ENCODE results near the gene SARDH.

DNA sequence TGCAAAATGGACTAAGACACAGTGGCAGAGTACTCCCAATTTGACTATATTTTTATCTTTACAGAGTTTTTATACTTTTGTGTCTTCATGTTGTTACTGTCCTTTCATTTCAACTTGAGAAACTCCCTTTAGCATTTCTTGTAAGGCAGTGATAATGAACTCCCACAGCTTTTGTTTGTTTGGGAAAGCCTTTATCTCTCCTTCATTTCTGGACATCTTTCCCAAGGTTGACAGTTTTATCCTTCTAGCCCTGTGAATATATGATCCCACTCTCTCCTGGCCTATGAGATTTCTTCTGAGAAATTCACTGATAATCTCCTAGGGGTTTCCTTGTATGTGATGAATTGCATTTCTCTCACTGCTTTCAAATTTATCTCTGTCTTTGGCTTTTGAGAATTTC lies 9.2 kb upstream of the SARDH start:
- TF ChIP-seq, protein P1, sequence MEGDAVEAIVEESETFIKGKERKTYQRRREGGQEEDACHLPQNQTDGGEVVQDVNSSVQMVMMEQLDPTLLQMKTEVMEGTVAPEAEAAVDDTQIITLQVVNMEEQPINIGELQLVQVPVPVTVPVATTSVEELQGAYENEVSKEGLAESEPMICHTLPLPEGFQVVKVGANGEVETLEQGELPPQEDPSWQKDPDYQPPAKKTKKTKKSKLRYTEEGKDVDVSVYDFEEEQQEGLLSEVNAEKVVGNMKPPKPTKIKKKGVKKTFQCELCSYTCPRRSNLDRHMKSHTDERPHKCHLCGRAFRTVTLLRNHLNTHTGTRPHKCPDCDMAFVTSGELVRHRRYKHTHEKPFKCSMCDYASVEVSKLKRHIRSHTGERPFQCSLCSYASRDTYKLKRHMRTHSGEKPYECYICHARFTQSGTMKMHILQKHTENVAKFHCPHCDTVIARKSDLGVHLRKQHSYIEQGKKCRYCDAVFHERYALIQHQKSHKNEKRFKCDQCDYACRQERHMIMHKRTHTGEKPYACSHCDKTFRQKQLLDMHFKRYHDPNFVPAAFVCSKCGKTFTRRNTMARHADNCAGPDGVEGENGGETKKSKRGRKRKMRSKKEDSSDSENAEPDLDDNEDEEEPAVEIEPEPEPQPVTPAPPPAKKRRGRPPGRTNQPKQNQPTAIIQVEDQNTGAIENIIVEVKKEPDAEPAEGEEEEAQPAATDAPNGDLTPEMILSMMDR (IDR thresholded peaks at IDR 0.05): no peak
- TF ChIP-seq POLR2A (IDR thresholded peaks at IDR 0.05): no peak

All from esophagus squamous epithelium (tissue), 4 donors.